Activated CD8-positive, alpha-beta T cell treated with anti-CD3 and anti-CD28 coated beads for 36 hours (primary cell): Measurements from ENCODE around the gene MARCHF9. TPM values are rescaled to one million over a fixed set of nuclear protein-coding genes. Genes with fewer than 3 reads are reported as not detected.

ENCODE experiments used
- ATAC-seq: fragments of 200-7000 bp; cut with Tn5 transposase; one replicate; pipeline ENCODE4 v1.10.0; 2021; ENCODE audit warnings: mild to moderate bottlenecking, moderate library complexity
- CTCF ChIA-PET: fragments of 350-600 bp; sonication (Branson Sonifier 250); formaldehyde crosslinking; loops from one replicate; lab custom pipeline; 2021; ENCODE audit warnings: antibody characterized with exemption; lab: Charles Lee
- POLR2A ChIA-PET: fragments of 350-600 bp; sonication (Branson Sonifier 250); formaldehyde crosslinking; loops from one replicate; lab custom pipeline; 2021; ENCODE audit warnings: antibody characterized with exemption; lab: Charles Lee
- DNase-seq: peaks from one replicate; pipeline ENCODE4 v3.0.0-alpha.2; 2020
- H3K27ac Mint-ChIP-seq: one replicate; pipeline ENCODE4 v1.8.0; 2021; ENCODE audit warnings: mild to moderate bottlenecking, mixed read lengths
- H3K27me3 Mint-ChIP-seq: one replicate; pipeline ENCODE4 v1.8.0; 2021; ENCODE audit warnings: mixed read lengths
- H3K36me3 Mint-ChIP-seq: one replicate; pipeline ENCODE4 v1.8.0; 2021; ENCODE audit warnings: low read depth, mixed read lengths
- H3K4me1 Mint-ChIP-seq: one replicate; pipeline ENCODE4 v1.8.0; 2021; ENCODE audit warnings: low read depth, mixed read lengths
- H3K4me3 Mint-ChIP-seq: one replicate; pipeline ENCODE4 v1.8.0; 2021; ENCODE audit warnings: mild to moderate bottlenecking, moderate library complexity, mixed read lengths
- H3K9me3 Mint-ChIP-seq: one replicate; pipeline ENCODE4 v1.8.0; 2021; ENCODE audit warnings: mixed read lengths
- intact Hi-C: fragments of 100-400 bp; cut with micrococcal nuclease; formaldehyde crosslinking; loops from one replicate; pipeline ENCODE4 v1.10.0; 2022
- total RNA-seq, 2 experiments: library from RNA; stranded (reverse); gene quantifications; one replicate each; pipeline ENCODE4 v1.2.3, GENCODE V29; 2021
- TF ChIP-seq, protein P1 (sequence below): fragments of 200-600 bp; IDR thresholded peaks from one replicate; pipeline ENCODE4 v1.8.0; 2022; ENCODE audit warnings: antibody characterized with exemption, mild to moderate bottlenecking

The MARCHF9 gene
- total RNA-seq, 2 experiments from 2014 or later = 23.4 to 24.3 TPM

DNA sequence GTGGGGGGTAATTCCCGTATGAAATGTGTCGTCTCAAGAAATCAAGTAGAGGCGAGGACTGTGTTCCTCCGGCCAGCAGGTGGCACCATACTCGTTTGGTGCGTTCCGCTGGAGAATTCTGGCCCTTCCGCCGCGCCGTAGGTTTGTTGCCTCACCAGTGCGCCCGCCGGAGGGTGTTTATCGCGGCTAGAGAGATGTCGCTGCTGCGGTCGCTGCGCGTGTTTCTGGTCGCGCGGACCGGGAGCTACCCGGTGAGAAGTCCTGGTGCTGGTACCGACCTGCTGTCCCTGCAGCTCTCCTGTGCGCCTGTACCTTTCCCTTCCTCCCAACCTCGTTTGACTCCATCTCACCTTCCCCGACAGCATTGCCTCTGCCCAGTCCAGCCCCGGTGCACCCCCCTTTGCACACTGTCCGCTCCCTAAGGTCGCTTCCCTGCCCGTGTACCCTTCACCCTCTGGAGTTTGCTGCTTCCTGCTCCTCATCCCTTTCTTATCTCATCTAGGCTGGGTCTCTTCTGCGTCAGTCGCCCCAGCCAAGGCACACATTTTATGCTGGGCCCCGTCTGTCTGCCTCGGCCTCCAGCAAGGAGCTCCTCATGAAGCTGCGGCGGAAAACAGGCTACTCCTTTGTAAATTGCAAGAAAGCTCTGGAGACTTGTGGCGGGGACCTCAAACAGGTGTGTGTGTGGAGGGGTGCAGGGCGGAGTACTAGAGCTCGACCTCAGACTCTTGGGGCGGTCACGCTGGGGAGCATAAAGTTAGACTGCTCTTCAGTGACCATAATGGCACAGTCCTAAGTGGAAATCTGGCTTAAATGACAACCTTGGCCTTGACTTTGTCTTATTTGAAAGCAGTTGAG, 27.9 kb downstream of the MARCHF9 start, which contains the start of gene TSFM:
TSS of gene TSFM (plus strand) at position 180 of the 858 bp plus-strand sequence. CDS start at position 195, 15 bp downstream.
- Mint-ChIP-seq H3K27ac (peak within 1 kb of the TSS; percentile 96), H3K4me1 (peaks cover 28% of the 10 kb centered on the region), H3K36me3 (peaks cover 29% of the 10 kb centered on the region), H3K4me3 (peak within 1 kb of the TSS; percentile 99), H3K27me3 (no peaks in the 10 kb centered on the region), H3K9me3 (no peaks in the 10 kb centered on the region)
- POLR2A ChIA-PET = interaction anchor here (0.7 to 2.0 kb wide), 22 partner anchors 11 to 143 kb away, joined by 3 to 10 read pairs (median 3); partner anchors contain the start of genes CDK4, CTDSP2, EEF1AKMT3 and METTL1
- peak; percentile 95 for ATAC-seq
- peak; percentile 99 for DNase-seq
- intact Hi-C loops = loop anchor here (5.0 kb wide), 1 partner anchor 124 kb away; no protein-coding TSS in a partner anchor
- TF ChIP-seq, protein P1, sequence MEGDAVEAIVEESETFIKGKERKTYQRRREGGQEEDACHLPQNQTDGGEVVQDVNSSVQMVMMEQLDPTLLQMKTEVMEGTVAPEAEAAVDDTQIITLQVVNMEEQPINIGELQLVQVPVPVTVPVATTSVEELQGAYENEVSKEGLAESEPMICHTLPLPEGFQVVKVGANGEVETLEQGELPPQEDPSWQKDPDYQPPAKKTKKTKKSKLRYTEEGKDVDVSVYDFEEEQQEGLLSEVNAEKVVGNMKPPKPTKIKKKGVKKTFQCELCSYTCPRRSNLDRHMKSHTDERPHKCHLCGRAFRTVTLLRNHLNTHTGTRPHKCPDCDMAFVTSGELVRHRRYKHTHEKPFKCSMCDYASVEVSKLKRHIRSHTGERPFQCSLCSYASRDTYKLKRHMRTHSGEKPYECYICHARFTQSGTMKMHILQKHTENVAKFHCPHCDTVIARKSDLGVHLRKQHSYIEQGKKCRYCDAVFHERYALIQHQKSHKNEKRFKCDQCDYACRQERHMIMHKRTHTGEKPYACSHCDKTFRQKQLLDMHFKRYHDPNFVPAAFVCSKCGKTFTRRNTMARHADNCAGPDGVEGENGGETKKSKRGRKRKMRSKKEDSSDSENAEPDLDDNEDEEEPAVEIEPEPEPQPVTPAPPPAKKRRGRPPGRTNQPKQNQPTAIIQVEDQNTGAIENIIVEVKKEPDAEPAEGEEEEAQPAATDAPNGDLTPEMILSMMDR = peak; percentile 97
- CTCF ChIA-PET = interaction anchor here (0.7 to 13.4 kb wide), 29 partner anchors 8 to 236 kb away, joined by 3 to 122 read pairs (median 5); partner anchors contain the start of genes CDK4, CTDSP2, CYP27B1 and DCTN2

DNA sequence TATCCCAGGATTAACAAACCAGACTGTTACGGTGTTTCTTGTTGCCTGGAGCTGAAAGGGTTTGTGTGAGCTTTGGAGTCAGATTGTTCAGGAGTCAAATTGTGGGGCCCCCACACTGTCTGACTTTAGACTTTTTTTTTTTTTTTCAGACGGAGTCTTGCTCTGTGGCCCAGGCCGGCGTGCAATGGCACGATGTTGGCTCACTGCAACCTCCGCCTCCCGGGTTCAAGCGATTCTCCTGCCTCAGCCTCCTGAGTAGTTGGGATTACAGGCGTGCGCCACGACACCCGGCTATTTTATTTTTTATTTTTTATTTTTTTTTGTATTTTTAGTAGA, 28.5 kb downstream of the MARCHF9 start:
- TF ChIP-seq, protein P1 = no peak
- intact Hi-C loops = loop anchor here (5.0 kb wide), 1 partner anchor 124 kb away; no protein-coding TSS in a partner anchor
- no peaks in the 10 kb centered on the region for H3K9me3 Mint-ChIP-seq
- CTCF ChIA-PET = interaction anchor here (0.7 to 13.4 kb wide), 27 partner anchors 9 to 237 kb away, joined by 3 to 122 read pairs (median 5); partner anchors contain the start of genes CDK4, CTDSP2, CYP27B1 and DCTN2
- H3K36me3 Mint-ChIP-seq = peaks cover 29% of the 10 kb centered on the region
- no peak for ATAC-seq
- DNase-seq = no peak
- peaks cover 28% of the 10 kb centered on the region for H3K4me1 Mint-ChIP-seq
- peak overlapping the region; percentile 99 for H3K4me3 Mint-ChIP-seq
- H3K27me3 Mint-ChIP-seq = no peaks in the 10 kb centered on the region
- H3K27ac Mint-ChIP-seq = peak overlapping the region; percentile 96
- POLR2A ChIA-PET = interaction anchor here (0.9 to 2.0 kb wide), 16 partner anchors 11 to 61 kb away, joined by 3 to 10 read pairs (median 4); partner anchors contain the start of genes CDK4, EEF1AKMT3 and METTL1

DNA sequence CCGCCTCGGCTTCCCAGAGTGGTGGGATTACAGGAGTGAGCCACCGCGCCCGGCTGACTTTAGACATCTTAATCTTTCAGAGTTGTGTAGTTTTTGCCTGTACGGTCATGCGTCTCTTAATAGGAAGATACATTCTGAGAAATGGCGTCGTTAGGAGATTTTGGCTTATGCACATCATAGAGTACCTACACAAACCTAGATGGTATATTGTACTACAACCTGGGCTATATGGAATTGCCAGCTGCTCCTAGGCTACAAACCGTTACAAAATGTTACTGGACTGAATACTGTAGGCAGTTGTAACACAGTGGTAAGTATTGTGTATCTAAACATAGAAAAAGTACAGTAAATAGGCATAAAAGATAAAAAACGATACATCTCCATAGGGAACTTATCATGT, 29.0 kb downstream of the MARCHF9 start:
- peaks cover 29% of the 10 kb centered on the region for H3K36me3 Mint-ChIP-seq
- POLR2A ChIA-PET = interaction anchor here (1.3 to 1.6 kb wide), 7 partner anchors 10 to 42 kb away, joined by 3 to 7 read pairs (median 4); partner anchors contain the start of genes CDK4, EEF1AKMT3 and METTL1

DNA sequence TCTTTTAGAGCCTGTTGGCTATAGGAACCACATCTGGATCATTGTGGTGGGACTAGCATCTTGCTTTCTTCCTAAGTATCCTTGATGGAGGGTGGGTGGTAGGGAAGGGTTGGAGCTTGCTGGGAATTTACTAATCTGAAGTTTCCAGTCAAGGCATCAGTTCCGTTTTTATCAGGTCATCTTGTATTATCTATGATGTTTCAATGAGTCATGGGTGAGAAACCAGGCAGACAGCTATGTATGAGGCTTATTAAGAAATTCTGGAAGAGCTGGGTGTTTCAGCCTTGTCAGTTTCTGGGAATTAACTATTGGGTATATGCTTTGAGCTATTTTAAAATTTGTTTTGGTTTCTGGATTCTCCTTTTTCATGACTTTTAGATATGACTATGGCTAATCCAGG, 39.0 kb downstream of the MARCHF9 start:
- Mint-ChIP-seq H3K9me3 (no peaks in the 10 kb centered on the region), H3K27me3 (no peaks in the 10 kb centered on the region), H3K36me3 (peaks cover 42% of the 10 kb centered on the region), H3K4me3 (no peak overlapping the region), H3K4me1 (peaks cover 15% of the 10 kb centered on the region), H3K27ac (no peak overlapping the region)
- no peak for ATAC-seq
- intact Hi-C loops = no loop called here
- TF ChIP-seq, protein P1 = no peak
- CTCF ChIA-PET = interaction anchor here (0.8 to 3.1 kb wide), 9 partner anchors 9 to 111 kb away, joined by 3 to 26 read pairs (median 4); partner anchors contain the start of gene TSFM
- no peak for DNase-seq
- POLR2A ChIA-PET = interaction anchor here (1.8 kb wide), 1 partner anchor 11 kb away, joined by 7 read pairs; the partner anchor contains the start of gene TSFM

More for the DNA sequence above, 29.0 kb downstream of the MARCHF9 start:
- peak overlapping the region; percentile 74 for H3K4me3 Mint-ChIP-seq
- DNase-seq (no peak), ATAC-seq (no peak)
- TF ChIP-seq, protein P1 = no peak
- peaks cover 28% of the 10 kb centered on the region for H3K4me1 Mint-ChIP-seq
- H3K27me3 Mint-ChIP-seq = no peaks in the 10 kb centered on the region
- intact Hi-C loops = loop anchor here (5.0 kb wide), 1 partner anchor 123 kb away; no protein-coding TSS in a partner anchor
- H3K27ac Mint-ChIP-seq = peak overlapping the region; percentile 68
- CTCF ChIA-PET = interaction anchor here (1.2 to 13.4 kb wide), 11 partner anchors 9 to 121 kb away, joined by 3 to 122 read pairs (median 7); partner anchors contain the start of genes CYP27B1, EEF1AKMT3 and METTL1
- H3K9me3 Mint-ChIP-seq = no peaks in the 10 kb centered on the region
